Measurements from ENCODE around the gene C1QTNF5. TPM values are rescaled to one million over a fixed set of nuclear protein-coding genes. Genes with fewer than 3 reads are reported as not detected.

Gene C1QTNF5
- total RNA-seq, 6 experiments from 2014 or later: 8.2 to 16.1 (median 15.1) TPM

- H3K4me3 Mint-ChIP-seq: no peak overlapping the region
- no peaks in the 10 kb centered on the region for H3K36me3 Mint-ChIP-seq (ENCODE audit: low read depth)
- no peak for DNase-seq
- no peaks in the 10 kb centered on the region for H3K9me3 Mint-ChIP-seq
- peaks cover 3% of the 10 kb centered on the region; the same call in 1 of the 2 replicates for H3K27me3 Mint-ChIP-seq (ENCODE audit: insufficient read depth)
- H3K27ac Mint-ChIP-seq: no peak overlapping the region
- TF ChIP-seq CTCF (IDR thresholded peaks at IDR 0.05): no peak
- H3K4me1 Mint-ChIP-seq (ENCODE audit: low read depth): peaks cover 8% of the 10 kb centered on the region; the same call in 1 of the 2 replicates
Observed at GRCh38 chr11:119382101-119382500, 41.4 kb upstream of the C1QTNF5 start.

GRCh38 chr11:119381181-119381988 lies 40.7 kb upstream of the C1QTNF5 start, which contains the start of gene USP2:
Gene USP2, minus strand, starts transcription at chr11:119381690. Its CDS starts 8,210 bp downstream, at chr11:119373480.
- no peaks in the 10 kb centered on the region; the same call in 1 of the 2 replicates for H3K27me3 Mint-ChIP-seq (ENCODE audit: insufficient read depth)
- no peaks in the 10 kb centered on the region for H3K9me3 Mint-ChIP-seq
- H3K4me3 Mint-ChIP-seq: no peak within 1 kb of the TSS
- H3K4me1 Mint-ChIP-seq (ENCODE audit: low read depth): peaks cover 14% of the 10 kb centered on the region
- no peak within 1 kb of the TSS for H3K27ac Mint-ChIP-seq
- peak; percentile 97 for DNase-seq
- TF ChIP-seq CTCF (IDR thresholded peaks at IDR 0.05): peak; percentile 94
- H3K36me3 Mint-ChIP-seq (ENCODE audit: low read depth): no peaks in the 10 kb centered on the region

GRCh38 chr11:119380827-119381180 lies 40.1 kb upstream of the C1QTNF5 start:
- Mint-ChIP-seq H3K27me3 (ENCODE audit: insufficient read depth) (no peaks in the 10 kb centered on the region; the same call in 1 of the 2 replicates), H3K4me1 (ENCODE audit: low read depth) (peaks cover 20% of the 10 kb centered on the region), H3K9me3 (no peaks in the 10 kb centered on the region), H3K27ac (no peak overlapping the region), H3K36me3 (ENCODE audit: low read depth) (no peaks in the 10 kb centered on the region), H3K4me3 (no peak overlapping the region)
- TF ChIP-seq CTCF (IDR thresholded peaks at IDR 0.05): no peak
- no peak for DNase-seq

- no peak for DNase-seq
- Mint-ChIP-seq H3K9me3 (no peaks in the 10 kb centered on the region), H3K27me3 (ENCODE audit: insufficient read depth) (no peaks in the 10 kb centered on the region; the same call in 1 of the 2 replicates), H3K4me3 (no peak overlapping the region), H3K36me3 (ENCODE audit: low read depth) (no peaks in the 10 kb centered on the region), H3K27ac (no peak overlapping the region), H3K4me1 (ENCODE audit: low read depth) (peaks cover 25% of the 10 kb centered on the region)
- TF ChIP-seq CTCF (IDR thresholded peaks at IDR 0.05): no peak
Observed at GRCh38 chr11:119380160-119380826, 39.6 kb upstream of the C1QTNF5 start.

- Mint-ChIP-seq H3K27me3 (ENCODE audit: insufficient read depth) (no peaks in the 10 kb centered on the region; the same call in 1 of the 2 replicates), H3K27ac (no peak overlapping the region), H3K9me3 (no peaks in the 10 kb centered on the region), H3K4me1 (ENCODE audit: low read depth) (peaks cover 39% of the 10 kb centered on the region), H3K36me3 (ENCODE audit: low read depth) (no peaks in the 10 kb centered on the region), H3K4me3 (no peak overlapping the region)
- TF ChIP-seq CTCF (IDR thresholded peaks at IDR 0.05): no peak
- no peak for DNase-seq
Observed at GRCh38 chr11:119378851-119379465, 38.3 kb upstream of the C1QTNF5 start.
